Stimulated activated naive CD8-positive, alpha-beta T cell treated with anti-CD3 and anti-CD28 coated beads, Interleukin-15, Interleukin-2, amounts not matched to agents 100 U/mL and 50 U/mL, for 24 hours (primary cell): ENCODE results near the gene FETUB.
A peak's percentile ranks its signal among the peaks of the same experiment; 100 is the strongest.
"Not testable (repeated sequence)": the region's sequence is repeated elsewhere in the genome, so short reads cannot be mapped to it uniquely, and the experiment has no call there.

Experiments
- ATAC-seq: fragments of 150-1000 bp; cut with Tn5 transposase; one replicate; pipeline ENCODE4 v1.10.0; 2021
- DNase-seq: peaks from one replicate; pipeline ENCODE4 v3.0.0; 2021

The FETUB gene

DNA sequence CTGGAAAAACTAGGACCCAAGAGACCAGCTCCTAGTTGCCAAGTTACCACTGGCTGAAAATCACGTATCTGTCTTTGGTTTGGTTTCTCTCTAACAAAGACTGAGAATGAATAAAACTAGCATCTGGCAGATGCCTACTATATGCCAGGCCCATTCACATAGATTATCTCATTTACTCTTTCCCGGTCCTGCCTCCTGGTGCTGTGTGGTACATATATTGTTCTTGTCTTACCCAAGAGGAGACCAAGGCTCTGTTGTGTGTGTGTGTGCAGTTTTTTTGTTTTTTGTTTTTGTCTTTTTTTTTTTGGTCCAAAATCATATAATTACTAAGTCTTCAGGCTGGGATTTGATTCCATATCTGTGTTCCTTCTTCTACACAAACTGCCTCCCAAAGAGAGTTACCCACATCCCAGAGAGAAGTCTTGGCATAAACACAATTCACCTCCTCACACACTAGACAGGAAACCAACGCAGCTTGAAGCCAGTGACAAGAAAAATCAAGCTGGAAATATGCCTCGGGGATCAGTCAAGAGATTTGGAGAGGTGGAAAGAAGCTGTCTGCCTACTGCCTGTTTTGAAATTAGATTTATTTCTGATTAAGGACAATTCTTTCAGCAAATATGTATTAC, 26.4 kb upstream of the FETUB start:
- ATAC-seq: no peak
- no peak for DNase-seq

DNA sequence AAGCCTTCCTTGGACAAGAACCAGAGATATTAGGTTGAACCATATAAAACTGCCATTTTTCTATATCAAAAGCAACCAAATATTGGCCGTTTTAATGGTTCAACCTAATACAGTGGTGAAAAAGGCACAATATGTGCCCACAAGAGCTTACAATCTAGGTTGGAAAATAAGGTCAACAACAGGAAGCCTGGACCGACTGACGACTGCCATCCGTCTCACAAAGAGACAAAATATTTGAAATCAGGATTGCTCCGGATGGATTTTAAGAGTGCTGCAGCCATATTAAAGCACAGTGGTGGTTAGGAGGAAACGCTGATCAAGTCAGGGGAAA, 26.0 kb upstream of the FETUB start:
- DNase-seq (no peak), ATAC-seq (no peak)

DNA sequence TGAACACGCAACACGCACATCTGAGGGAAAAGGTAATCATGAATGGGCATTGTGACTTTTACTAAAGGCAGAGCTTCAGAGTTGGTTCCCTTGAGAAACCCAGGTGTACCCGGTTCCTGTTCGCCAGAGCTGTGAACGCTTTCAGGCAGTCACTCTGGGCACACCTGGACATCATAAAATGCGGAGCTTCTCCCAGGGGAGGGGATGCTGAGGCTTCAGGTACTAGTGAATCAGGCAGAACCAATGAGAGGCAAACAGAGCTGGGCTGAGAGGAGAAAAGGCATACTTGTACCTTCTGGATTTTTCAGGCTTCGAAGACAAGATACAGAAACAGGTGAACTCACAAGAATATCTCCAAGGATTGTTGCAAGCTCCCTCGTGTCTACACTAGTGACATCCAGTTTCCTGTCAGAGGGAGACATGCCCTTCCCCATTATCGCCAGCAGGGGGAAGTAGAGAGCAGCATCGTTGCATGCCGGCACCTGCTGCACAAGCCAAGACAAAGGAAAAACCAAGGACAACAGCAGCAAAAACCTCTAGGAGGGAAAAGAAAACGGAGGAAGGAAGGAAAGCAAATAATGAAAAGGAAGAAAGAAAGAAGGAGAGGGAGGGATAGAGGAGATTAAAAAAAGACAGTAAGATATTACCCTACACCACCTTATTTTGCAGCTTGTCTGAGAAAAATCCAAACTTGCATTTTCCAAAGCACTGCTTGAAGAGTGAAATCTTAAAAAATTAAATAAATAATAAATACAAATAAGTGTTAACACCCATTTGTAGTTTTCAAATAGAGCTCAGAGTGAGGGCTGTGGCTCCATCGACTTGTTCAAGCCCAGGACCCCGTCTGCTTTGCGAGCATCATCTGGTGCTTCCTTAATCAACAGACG, 25.4 kb upstream of the FETUB start:
- peak; percentile 62 for ATAC-seq
- peak; percentile 77 for DNase-seq

DNA sequence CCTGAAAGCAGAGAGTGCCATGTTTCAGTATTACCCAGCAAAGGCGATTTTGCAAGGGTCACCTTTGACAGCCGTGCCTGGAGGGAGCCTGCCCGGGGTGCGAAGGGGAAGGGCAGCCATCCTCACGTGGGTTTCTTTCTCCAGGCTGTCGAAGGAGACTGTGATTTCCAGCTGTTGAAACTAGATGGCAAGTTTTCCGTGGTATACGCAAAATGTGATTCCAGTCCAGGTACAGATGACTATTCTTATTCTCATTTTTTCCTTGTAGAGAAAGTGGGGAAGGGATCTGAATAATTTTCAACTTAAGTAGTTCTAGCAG, 23.9 kb upstream of the FETUB start:
- no peak for ATAC-seq
- no peak for DNase-seq

DNA sequence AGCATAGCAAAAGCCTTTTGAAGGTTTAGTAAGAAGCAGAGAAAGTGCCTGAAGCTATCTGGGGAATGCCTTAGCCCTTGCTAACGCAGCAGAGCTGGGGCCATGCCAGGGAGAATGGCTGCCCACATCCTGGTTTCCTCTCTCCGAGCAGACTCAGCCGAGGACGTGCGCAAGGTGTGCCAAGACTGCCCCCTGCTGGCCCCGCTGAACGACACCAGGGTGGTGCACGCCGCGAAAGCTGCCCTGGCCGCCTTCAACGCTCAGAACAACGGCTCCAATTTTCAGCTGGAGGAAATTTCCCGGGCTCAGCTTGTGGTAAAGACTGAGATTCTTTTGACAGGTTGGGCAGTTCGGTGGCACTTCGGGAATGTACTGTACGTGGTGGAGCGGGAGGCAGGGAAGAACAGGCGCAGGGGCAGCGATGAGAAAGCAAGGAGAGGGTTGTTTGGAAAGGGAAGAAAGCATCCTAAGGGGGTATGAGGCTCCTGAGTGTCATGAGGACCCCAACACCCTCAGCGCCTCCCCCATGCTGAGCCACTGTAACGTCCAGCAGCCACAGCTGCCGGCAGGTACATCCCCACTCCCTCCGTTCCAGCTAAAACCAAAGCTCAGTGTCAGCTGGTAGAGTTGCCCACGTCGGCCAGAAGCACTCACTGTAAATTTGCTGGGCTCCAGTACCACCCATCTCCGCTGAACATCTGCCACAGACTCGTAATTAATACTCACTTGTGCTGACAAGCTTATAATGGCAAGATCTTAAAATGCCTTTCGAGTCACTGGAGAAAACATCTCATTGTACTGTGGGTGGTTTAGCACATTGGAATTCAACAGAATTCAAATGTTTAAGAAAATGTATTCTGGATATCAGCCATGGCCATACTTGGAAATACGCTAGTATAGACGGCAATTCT, 22.9 kb upstream of the FETUB start:
- DNase-seq (peak; percentile 88), ATAC-seq (peak; percentile 99)

DNA sequence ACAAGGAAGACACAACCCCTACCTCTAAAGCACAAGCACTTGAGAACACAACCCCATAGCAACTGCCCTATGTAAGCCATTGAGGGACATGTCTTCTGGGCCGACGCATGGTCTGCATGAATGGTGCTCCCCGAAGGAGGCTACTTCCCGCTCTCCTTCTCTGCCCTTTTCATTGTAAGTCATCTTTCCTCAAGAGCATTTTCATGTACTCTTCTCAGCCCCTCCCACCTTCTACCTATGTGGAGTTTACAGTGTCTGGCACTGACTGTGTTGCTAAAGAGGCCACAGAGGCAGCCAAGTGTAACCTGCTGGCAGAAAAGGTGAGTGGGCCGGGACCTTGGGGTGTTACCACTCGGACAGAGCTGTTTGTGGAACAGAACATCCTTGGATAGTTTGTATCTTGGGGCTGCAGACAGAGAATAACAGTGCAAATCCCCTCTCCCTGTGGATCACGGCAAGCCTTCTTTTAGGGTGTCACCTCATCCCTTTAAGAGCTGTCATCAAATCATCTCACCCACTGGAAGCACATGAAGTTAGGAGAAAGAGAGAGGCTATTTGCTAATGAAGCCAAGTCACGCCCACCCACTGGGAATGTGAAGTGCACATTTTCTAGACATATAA, 21.8 kb upstream of the FETUB start:
- DNase-seq: no peak
- no peak for ATAC-seq

DNA sequence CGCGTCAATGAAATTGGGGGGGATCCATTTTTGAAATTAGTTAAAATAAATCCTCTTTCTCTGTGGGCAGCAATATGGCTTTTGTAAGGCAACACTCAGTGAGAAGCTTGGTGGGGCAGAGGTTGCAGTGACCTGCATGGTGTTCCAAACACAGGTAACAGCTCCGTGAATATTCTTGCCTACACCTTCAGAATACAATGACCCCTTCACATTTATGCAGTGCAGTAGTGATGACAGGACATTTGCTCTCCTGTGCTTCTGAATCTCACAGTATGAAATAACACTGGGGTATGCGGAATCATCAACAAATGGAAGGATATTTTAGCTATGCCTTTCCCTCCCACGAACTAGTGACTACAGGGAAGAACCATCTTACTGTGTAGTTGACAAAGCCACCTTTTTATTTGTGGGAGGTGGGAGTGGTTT, 20.4 kb upstream of the FETUB start:
- DNase-seq: no peak
- no peak for ATAC-seq

DNA sequence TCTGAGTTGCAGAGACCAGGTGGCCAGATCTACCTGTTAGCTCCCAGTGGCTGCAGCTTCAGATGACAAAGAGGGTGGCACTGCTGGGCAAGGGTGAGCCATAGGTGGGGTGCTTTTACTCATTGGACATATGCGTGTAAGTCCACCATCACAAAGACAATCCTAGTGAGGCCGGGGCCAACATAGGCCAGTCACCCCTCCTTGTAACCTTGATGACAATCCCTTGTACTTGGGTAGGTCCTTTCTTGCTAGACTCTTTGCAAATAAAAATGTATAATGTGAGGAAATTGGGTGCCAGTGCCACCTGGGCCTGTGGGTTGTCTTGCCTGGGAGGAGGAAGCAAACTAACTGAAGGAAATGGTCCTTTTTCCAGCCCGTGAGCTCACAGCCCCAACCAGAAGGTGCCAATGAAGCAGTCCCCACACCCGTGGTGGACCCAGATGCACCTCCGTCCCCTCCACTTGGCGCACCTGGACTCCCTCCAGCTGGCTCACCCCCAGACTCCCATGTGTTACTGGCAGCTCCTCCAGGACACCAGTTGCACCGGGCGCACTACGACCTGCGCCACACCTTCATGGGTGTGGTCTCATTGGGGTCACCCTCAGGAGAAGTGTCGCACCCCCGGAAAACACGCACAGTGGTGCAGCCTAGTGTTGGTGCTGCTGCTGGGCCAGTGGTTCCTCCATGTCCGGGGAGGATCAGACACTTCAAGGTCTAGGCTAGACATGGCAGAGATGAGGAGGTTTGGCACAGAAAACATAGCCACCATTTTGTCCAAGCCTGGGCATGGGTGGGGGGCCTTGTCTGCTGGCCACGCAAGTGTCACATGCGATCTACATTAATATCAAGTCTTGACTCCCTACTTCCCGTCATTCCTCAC, 19.7 kb upstream of the FETUB start:
- DNase-seq: no peak
- ATAC-seq: no peak

DNA sequence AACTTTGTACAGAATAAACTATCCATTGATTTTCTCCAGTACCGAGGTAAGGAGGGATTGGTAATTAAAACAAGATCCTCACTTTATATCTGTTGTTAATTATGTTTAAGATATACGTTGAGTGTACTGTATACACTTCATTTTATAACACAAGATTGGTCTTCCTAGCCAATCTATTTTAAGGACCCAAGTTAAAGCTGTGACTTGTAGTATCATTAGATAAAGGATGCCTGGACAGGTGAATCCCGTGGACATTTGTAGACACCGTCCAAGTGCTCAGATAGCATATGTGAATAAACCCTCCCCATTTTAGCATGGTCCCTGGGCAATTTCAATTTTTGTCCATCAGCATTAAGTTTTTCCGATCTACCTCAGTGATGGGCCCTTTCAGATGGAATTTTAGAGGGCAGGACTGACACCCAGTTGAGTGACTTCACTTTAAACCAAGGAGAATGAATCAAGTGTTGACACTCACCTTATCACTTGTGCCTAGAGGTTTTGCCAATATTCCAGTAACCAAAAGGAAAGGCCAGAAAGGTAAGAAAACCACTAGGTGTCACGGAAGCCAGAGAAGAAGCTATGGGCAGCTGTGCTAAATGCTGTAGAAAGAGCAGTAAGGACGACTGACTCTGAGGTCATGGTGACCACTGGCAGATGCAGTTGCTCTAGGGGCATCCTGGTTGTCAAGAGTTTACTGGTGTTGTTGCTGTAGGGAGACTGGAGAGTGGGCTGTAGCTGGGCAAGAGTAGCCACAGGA, 18.1 kb upstream of the FETUB start:
- DNase-seq (no peak), ATAC-seq (no peak)

DNA sequence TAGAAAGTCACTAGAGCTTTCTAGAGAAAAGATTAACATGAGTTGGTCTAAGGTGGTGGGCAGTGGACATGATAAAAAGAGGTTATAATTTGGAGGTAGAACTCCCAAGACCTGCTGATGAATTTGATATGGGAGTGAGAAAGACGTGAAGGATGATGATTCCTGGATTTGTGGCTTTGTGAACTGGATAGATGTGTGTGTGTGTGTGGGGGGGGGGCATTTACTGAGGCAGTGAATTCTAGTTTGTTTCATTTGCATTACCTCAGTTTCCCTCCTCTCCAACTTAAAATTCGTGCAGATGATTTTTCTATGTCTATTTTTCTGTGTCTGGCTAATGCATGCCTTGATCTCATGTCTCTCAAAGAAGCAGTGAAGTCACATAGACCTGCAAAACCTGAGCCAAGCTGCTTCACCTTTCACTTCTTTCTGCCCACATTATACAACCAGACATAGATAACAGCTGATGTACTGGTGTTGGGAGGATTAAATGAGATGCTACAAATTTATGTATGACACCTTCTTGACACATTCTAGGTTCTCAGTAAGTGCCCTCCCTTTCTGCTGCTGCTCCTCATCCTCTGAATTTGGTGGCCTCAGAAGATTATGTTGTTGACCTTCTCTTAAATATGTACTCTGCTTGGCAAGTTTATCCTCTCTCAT, 17.4 kb upstream of the FETUB start:
- ATAC-seq: no peak
- no peak for DNase-seq

DNA sequence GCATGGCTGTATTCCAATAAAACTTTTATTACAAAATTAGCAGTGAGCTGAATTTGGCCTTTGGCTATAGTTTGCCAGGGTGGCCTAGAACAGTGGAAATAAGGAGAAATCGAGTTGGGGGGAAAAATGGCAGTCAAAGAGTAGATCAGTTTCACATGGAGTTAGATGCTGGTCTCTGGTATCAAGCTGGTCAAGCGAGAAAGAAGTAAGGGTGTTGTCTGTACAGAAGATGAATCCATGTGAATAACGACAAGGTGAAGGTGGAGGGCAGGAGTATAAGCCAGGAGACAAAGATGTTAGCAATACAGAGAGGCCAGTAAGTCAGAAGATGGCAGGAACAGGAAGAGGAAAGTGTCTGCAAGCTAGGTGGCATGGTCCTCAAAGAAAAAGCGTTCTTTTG, 15.6 kb upstream of the FETUB start:
- no peak for DNase-seq
- no peak for ATAC-seq

DNA sequence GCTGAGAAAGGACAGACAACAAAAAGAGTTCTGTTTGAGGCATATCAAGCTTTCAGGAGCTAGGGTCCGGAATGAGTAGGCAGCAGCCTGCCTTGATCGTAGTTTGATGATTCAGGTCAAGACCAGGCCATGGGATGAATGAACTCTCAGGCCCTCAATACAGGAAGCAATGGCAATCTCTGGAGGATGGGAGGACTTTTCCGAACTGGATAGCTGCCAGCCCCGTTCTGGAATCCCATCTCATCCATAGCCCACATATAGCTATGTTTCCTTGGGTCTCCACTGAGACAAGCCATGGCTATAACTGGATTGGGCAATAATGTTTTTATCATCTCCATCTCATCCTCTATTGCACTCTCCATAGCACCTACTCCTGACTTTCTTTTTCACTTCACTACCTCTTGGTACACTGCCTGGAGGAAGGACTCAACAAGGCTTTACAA, 14.6 kb upstream of the FETUB start:
- ATAC-seq (no peak), DNase-seq (no peak)

DNA sequence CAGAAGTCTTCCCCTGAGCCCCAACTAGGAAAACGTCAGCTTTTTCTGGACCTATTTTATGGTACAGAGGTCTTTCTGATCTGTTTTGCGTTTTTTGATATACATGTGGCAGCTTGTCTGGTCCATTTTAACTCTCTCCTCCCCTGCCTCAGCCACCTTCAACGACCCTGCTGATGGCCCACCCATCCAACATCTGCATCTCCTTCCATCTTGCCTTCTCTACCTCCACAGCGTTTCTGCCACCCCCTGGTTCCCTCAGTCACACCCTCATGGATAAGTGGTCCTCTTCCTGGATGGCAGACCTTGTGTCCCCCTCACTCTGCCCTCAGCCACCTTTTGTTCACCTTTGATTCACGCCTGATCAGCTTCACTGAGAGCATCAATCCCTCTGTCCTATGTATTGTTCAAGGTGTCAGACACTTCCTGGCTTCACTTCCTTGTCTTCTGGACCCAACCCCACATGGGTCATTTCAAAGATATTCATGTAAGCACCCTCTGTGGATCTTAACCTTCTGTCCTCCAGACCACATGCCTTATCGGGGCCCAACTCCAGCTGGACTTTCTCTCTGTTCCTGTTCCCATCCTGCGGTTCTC, 13.8 kb upstream of the FETUB start:
- no peak for DNase-seq
- ATAC-seq: no peak

DNA sequence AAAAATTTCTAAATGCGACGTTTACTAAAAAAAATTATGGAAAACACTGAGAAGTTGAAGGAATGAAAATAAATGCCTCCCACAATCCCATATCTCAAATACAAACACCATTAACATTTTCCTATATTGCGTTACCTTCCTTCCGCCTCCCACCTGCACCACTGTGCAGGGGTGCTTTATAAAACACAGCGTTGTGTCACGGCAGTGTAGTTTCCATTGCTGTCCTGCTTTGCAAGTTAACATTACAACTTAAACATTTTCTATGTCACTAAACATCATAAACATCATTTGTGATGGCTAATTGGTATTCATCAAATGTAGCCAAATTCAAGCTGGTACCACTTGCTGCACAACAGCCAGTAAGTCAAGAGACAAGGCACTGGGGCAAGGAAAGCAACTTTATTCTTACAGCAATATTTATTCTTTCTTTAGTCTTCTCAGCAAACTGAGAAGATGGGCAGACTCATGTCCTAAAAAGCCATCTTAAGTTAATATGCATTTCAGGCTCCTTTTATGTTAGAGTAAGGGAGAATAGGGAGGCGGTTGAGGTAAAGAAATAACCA, 12.3 kb upstream of the FETUB start:
- DNase-seq (no peak), ATAC-seq (no peak)

DNA sequence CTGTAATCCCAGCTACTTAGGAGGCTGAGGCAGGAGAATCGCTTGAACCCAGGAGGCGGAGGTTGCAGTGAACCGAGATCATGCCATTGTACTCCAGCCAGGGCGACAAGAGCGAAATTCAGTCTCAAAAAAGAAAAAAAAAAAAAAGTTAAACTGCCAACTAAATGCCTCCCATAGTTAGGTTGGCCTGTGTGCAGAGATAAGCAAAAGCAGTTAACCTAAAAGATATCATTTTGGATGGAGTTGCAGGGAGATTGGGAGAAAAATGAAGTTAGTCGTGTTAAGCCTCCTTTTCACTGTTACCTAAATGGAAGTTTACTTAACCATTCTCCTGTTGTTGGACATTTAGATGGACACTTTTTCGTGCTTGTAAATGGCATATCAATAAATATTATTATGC, 11.4 kb upstream of the FETUB start:
- DNase-seq (no peak), ATAC-seq (no peak)

DNA sequence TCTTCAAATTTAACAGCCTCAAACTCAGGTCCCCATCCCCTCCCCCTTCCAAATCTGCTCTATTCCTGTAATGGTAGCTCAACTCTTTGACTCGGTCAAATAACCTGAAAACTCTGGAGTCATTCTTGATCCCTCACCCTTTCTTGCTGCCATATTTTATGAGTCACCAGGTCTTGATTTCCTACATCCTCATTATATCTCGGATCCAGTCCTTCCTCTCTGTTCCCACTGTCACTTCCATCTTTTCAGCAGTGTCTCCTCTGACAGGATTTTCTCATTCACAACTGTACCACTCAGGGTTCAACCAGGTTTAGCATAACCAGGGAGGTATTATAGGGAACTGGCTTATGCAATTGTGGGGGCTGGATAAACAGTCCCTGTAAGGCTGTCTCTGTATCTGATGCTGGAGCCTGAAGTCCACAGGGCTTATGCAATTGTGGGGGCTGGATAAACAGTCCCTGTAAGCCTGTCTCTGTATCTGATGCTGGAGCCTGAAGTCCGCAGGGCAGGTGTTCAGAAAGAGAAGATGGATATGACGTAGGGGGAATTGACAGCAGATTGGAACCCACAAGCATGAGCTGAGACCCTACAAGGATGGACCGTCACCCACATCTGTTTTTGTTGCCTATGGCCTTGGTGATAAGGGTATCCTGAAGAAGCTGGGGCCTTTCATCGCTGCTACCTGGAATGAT, 9.1 kb upstream of the FETUB start:
- DNase-seq: no peak
- ATAC-seq: no peak

DNA sequence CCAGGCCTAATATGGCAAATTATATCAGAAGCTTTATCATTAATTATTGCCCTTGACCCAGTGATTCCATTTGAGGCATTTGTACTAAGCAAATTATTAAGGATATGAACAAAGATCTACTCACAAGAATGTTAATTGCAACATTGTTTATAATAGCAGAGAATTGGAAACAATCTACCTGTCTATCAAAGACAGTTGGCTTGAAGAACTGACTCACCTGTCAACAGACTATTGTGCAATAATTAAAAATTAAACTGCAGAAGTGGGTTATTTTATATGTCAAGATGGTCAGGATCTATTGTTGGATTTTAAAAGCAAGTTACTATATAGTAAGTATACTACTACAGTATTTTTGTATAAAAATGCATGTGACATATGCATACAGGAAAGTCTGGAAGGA, 6.7 kb upstream of the FETUB start:
- no peak for DNase-seq
- no peak for ATAC-seq

DNA sequence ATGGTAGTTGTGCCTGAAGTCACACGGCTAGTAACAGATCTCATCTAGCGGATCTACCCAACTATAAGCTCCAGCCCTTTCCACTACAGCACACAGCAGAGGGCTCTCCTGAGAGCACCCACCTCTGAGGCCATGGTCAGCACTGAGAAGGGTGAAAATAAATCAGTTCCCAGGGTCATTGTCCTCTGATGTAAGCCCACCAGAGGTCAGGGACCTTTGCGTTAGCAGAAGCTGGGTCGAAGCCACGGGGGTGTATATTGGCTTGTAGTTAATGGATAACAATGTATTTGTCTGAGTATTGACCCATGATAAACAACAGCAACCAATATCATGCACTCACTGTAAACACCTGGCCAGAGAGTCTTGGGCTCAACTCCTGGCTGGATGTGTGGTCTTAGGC, 6.0 kb upstream of the FETUB start:
- not testable (repeated sequence) for ATAC-seq, DNase-seq

DNA sequence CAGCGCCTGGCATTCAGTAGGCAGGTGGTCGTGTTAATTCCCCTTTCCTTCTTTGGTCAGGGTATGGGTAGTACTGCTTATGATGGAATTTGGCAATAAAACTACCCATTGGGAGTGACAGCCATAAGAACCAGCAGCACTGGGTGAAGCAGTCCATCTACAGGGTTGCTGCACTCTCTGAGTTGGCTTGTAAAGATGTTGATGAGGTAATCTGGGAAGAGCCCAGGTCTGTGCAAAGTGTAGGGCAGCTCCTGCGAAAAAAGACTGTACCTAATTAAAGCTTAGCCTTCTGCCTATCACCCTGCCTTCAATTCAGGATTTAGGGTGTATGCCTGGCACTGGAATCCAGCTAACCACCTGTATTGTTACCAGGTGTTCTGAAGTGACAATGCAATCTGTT, 4.7 kb upstream of the FETUB start:
- DNase-seq: no peak
- no peak for ATAC-seq
